GM18499 (cell line): ENCODE measurements around the gene IGDCC3.

Experiments
- ATAC-seq: cut with Tn5 transposase; IDR thresholded peaks from one replicate; pipeline ENCODE4 v1.9.1; 2021; ENCODE audit warnings: moderate number of reproducible peaks; ENCODE audit not compliant: insufficient read depth, unreplicated experiment

IGDCC3 gene

GRCh38 chr15:65391732-65392131 is 13.9 kb upstream of the IGDCC3 start:
- ATAC-seq, result no peak

- ATAC-seq, result no peak
Observed at GRCh38 chr15:65390447-65390846, 12.6 kb upstream of the IGDCC3 start.

DNA sequence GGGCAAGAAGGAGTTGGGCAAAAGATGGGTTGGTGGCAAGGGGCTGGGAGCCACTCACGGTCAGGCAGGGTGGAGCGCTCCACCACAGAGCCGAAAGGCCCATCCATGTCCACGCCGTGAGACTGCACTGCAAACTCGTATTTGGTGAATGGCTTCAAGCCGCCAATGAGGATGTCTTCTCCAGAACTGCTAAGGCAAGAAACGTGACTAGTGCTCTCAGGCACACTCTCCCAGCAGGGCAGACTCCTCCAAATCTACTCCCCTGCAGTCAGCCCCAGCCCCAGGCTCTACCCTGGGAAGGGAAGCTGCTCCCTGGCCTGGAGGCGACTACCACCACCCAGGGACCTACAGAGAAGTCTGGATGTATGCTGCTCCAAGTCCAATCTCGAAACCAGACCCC is 11.4 kb upstream of the IGDCC3 start:
- ATAC-seq, result no peak

- no peak for ATAC-seq
Observed at GRCh38 chr15:65388306-65389080, 10.7 kb upstream of the IGDCC3 start.

GRCh38 chr15:65386886-65387285 is 9.1 kb upstream of the IGDCC3 start:
- ATAC-seq, result no peak

DNA sequence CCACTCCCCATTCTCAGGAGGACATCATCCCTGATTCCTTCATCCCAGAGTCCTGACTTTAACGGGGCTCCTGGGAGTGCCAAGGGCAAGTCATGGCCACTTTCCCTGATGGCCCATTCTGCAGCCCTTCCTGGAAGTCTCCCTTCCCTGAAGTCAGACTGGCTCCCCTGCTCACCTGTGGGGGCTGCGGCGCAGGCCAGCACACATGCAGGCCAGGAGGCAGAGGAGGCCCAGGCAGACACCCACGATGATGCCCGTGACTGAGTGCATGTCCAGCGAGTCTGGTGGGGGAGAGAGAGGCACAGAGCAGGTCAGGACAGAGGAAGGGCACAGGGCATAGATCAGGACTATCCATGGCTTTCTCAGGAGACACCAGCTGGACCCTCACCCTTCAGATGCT is 8.6 kb upstream of the IGDCC3 start:
- ATAC-seq, result no peak

- ATAC-seq, result no peak
Observed at GRCh38 chr15:65385870-65386258, 8.1 kb upstream of the IGDCC3 start.

DNA sequence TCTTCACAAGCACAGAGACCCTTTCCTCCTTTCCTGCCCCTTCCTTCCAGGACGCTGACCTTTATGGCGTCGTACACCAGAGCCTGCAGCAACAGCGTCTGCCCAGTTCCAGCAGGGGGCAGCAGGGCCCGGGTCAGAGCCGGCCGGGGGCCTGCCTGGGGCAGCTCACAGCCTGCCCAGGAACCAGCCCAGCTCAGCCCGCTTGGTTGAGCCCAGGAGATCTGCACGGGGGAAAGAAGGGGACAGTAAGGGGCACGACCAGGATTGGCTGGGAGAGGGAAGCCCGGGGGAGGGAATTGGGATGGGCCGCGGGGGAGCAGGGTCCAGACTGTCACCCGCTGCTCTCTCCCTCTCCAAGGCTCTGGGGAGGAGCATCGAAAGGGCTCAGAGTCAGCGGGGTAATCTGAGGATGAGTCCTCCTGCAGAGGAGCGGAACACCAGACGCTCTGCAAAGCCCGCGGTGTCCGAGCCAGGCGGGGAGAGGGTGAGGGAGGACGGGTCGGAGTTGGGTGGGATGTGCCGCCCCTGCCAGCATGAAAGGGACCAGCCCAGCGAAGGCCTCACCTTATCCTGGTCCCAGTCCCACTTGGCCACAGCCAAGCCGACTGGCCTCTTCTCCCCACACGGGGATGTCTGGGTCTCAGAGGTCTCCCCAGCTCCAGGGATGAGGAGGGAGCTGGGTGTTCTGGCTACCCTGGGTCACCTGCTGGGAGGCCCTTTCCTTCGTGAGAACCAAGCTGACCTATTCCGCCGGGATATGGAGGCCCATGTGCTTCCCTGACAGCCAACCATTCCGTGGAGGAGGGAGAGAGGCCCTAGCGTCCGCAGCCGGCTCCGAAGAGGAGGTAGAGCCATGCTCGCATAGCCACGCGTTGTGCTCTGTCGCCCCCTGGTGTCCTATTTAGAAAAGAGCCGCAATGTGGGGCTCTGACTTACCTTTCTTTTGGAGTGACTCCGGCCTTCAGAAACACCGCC is 7.4 kb upstream of the IGDCC3 start:
- ATAC-seq, result no peak

DNA sequence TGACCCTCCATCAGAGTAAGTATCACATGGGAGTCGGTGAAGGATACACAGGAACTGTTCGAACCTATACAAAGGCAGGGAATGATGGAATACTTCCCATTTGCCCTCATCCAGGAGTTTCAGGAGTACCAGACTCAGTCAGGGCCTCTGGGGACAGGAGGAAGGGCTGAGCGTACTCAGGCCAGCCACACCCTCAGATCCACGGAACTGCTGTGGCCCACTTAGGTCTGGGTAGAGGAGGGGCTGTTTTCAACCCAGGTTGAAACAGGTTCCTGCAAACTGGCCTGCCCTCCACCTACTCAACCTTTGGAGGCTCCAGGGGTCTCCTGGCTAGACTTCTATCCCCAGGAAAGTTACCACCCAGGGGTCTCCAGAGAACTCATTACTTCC is 6.7 kb upstream of the IGDCC3 start:
- no peak for ATAC-seq

DNA sequence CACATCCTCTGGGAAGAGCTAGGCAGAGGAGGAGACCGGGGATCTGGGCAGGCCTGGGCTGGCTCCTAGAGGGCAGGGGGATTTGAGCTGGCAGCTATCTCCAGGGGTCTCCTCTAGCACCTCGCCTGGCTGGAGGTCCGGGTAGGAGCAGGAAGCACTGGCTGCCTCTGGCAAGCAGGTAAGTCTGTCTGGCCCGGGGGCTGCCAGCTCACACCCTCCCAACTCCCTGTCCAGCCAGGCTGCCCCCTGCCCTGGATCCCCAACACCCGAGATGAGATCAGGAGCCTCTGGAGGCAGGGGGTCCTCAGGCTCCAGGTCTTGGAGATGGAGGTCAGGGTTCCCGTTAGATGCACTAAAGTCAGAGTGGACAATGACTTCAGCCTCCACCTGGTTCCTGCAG is 6.2 kb upstream of the IGDCC3 start:
- ATAC-seq, result no peak

DNA sequence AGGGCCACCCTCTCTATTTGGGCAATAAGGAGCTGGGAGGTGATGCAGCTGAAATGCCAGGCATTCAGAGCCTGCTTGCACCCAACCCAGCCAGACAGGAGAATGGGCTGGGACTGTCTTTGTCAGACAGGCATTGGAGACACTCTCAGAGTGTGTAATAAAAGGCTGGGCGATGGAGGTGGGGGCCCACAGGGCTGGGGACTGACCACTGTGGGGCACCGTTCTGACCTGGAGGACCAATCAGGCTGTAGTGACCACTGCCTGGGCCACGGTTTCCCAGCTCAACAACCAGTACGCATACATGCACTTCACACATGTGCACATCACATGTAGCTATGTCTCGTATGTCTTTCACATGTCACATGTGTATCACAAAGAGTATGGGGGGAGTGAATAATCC is 5.7 kb upstream of the IGDCC3 start:
- ATAC-seq, result no peak

GRCh38 chr15:65382921-65383320 is 5.1 kb upstream of the IGDCC3 start:
- ATAC-seq, result no peak

GRCh38 chr15:65382146-65382491 is 4.3 kb upstream of the IGDCC3 start:
- no peak for ATAC-seq

DNA sequence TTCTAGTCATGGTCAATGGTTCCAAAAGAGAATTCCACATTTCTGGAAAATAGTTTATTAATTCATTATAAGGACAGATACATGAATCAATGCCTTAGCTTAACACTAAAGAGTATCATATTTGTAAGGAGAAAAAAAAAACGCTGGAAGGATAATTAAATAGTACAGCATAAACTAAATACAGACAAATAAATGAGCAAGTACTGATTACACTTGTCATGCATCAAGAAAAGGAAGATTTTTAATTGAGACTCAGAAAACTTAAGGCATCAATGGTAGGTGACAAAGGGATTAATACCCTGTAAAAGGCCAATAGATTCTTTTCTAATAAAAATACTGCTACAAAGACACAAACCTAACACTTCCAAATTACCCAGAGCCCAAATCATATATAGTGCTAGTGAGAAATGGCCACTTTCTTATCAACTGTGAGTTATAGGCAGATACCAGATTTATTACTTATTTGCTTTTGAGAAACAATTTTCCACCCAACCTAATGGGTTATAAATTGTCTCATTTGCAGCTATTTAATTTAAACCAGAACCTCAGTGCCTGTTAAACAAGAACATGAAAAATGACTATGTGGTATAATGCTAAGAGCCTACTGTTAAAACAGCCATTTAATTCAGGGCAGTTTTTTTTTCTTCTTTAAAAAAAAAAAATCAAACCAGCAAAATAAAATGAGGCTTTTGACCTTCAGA is 3.8 kb upstream of the IGDCC3 start:
- no peak for ATAC-seq

DNA sequence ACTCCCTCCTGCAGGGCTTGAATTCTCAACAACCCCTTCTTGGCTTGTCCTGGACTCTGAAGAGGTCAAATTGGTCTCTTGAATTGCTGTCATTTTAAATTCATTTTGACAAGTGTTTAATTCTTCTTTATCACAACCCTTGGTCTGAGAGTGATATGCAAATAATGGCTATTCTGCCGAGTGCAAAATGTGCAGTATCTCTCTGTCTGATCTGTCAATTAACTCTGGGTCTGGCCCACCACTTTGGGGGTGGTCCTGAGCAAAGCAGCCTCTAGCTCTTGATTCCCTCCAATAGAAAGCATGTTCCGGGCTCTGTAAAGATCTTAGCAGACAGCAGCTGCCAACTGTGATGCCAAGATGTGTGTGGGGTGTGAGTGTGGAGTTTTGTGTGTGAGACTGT is 2.2 kb upstream of the IGDCC3 start:
- no peak for ATAC-seq

- ATAC-seq, result no peak
Observed at GRCh38 chr15:65377105-65377975, 462 bp downstream of the IGDCC3 start.

GRCh38 chr15:65376767-65377104 is 1.1 kb downstream of the IGDCC3 start:
- ATAC-seq, result no peak

GRCh38 chr15:65375871-65376607 is 1.8 kb downstream of the IGDCC3 start:
- no peak for ATAC-seq

DNA sequence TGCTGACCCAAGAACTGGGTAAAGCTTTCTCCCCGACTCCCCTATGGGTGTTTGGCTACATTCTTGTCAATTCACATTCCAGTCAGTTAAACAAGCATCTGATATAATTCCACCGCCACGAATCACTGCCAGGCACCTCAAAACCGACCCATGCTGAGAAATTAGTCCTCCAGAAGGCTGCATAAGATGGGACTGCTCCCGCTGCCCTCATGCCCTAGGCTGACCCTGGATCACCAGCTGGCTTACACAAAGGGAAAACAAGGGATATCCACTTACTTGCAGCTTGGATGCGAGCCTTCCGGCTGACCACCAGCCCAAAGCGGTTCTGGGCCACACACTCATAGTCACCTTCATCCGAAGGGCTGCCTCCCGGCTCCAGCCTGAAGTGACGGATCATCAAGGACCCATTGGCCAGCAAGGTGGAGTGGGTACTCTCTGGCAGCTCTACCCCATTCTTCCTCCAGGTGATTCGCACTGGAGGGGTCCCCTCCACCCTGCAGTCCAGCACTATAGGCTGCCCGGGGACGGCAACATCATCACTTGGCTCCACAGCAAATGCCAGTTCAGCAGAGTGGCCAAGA is 2.9 kb downstream of the IGDCC3 start:
- ATAC-seq, result no peak
